Astrocyte (in vitro differentiated cells and primary cell): ENCODE measurements around the gene NHLRC1.

Source experiments
- EZH2 ChIP-seq: IDR thresholded peaks from 2 replicates; pipeline ENCODE4 v1.6.1; 2012; ENCODE audit warnings: mild to moderate bottlenecking, low read length, inconsistent platforms; ENCODE audit not compliant: insufficient read depth
- TF ChIP-seq, protein P1 (sequence below): IDR thresholded peaks from 2 replicates; pipeline ENCODE4 v1.5.1; 2011; ENCODE audit warnings: low read depth, mild to moderate bottlenecking, inconsistent platforms, low read length, moderate library complexity; ENCODE audit not compliant: insufficient read depth

GRCh38 chr6:18099511-18099910, 23.0 kb downstream of the NHLRC1 start:
- TF ChIP-seq, protein P1, sequence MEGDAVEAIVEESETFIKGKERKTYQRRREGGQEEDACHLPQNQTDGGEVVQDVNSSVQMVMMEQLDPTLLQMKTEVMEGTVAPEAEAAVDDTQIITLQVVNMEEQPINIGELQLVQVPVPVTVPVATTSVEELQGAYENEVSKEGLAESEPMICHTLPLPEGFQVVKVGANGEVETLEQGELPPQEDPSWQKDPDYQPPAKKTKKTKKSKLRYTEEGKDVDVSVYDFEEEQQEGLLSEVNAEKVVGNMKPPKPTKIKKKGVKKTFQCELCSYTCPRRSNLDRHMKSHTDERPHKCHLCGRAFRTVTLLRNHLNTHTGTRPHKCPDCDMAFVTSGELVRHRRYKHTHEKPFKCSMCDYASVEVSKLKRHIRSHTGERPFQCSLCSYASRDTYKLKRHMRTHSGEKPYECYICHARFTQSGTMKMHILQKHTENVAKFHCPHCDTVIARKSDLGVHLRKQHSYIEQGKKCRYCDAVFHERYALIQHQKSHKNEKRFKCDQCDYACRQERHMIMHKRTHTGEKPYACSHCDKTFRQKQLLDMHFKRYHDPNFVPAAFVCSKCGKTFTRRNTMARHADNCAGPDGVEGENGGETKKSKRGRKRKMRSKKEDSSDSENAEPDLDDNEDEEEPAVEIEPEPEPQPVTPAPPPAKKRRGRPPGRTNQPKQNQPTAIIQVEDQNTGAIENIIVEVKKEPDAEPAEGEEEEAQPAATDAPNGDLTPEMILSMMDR, result no peak
- no peak for TF ChIP-seq EZH2
